Ascending aorta (tissue), 2 donors: ENCODE results near the gene E2F2. TPM values are rescaled to one million over a fixed set of nuclear protein-coding genes. Genes with fewer than 3 reads are reported as not detected.

Source experiments
- DNase-seq, 2 donors: peaks; one replicate each; pipeline ENCODE4 v3.0.0-alpha.2; 2019; ENCODE audit warnings: low spot score in 2 of 2
- H3K27ac ChIP-seq, 2 donors: fragments of 200-600 bp; sonication (generic); one replicate each; pipeline ENCODE4 v1.5.1; 2016 to 2017; ENCODE audit warnings: mild to moderate bottlenecking in 1 of 2
- H3K27me3 ChIP-seq: fragments of 200-600 bp; sonication (generic); one replicate; pipeline ENCODE4 v1.5.1; 2017
- H3K36me3 ChIP-seq, 2 donors: fragments of 200-600 bp; sonication (generic); one replicate each; pipeline ENCODE4 v1.5.1; 2016
- H3K4me1 ChIP-seq, 2 donors: fragments of 200-600 bp; sonication (generic); one replicate each; pipeline ENCODE4 v1.5.1; 2016 to 2017; ENCODE audit warnings: mild to moderate bottlenecking in 1 of 2
- H3K4me3 ChIP-seq, 2 donors: fragments of 200-600 bp; sonication (generic); one replicate each; pipeline ENCODE4 v1.5.1; 2016 to 2017; ENCODE audit warnings: mild to moderate bottlenecking in 1 of 2
- H3K9me3 ChIP-seq, 2 donors: fragments of 200-600 bp; sonication (generic); one replicate each; pipeline ENCODE4 v1.5.1; 2016
- CTCF ChIP-seq, 3 experiments: fragments of 200-600 bp in 2 of 3; fragments of 450-650 bp in 1 of 3; sonication (generic) in 2 of 3; IDR thresholded peaks; one replicate each; pipeline ENCODE4 v1.5.1; 2016 to 2019; ENCODE audit warnings: antibody characterized with exemption in 3 of 3, mild to moderate bottlenecking in 1 of 3, moderate library complexity in 1 of 3
- intact Hi-C: fragments of 100-400 bp; cut with DNase I; formaldehyde crosslinking; loops from one replicate; pipeline ENCODE4 v1.15.1; 2023
- total RNA-seq: library from RNA; depleted of rRNA; stranded (reverse); fragments of >200 nt; gene quantifications from one replicate; pipeline ENCODE4 v1.1.0, GENCODE V29; 2016

Gene E2F2
- total RNA-seq, 1 donor from 2014 or later: not detected

GRCh38 chr1:23522244-23522982 is 8.6 kb downstream of the E2F2 start:
- DNase-seq: no peak
- TF ChIP-seq CTCF (IDR thresholded peaks at IDR 0.05): no peak
- Histone ChIP-seq H3K4me1 (no peaks in the 10 kb centered on the region), H3K36me3 (no peaks in the 10 kb centered on the region), H3K9me3 (no peaks in the 10 kb centered on the region), H3K27ac (no peak overlapping the region), H3K27me3 (no peaks in the 10 kb centered on the region), H3K4me3 (no peak overlapping the region)
- intact Hi-C loops: no loop called here

GRCh38 chr1:23521588-23521987 is 9.4 kb downstream of the E2F2 start:
- no peak for TF ChIP-seq CTCF (IDR thresholded peaks at IDR 0.05)
- DNase-seq: no peak
- H3K36me3 ChIP-seq: no peaks in the 10 kb centered on the region
- H3K27me3 ChIP-seq: no peaks in the 10 kb centered on the region
- H3K4me1 ChIP-seq: no peaks in the 10 kb centered on the region
- no peak overlapping the region for H3K27ac ChIP-seq
- H3K4me3 ChIP-seq: no peak overlapping the region
- H3K9me3 ChIP-seq: no peaks in the 10 kb centered on the region
- intact Hi-C loops: no loop called here

DNA sequence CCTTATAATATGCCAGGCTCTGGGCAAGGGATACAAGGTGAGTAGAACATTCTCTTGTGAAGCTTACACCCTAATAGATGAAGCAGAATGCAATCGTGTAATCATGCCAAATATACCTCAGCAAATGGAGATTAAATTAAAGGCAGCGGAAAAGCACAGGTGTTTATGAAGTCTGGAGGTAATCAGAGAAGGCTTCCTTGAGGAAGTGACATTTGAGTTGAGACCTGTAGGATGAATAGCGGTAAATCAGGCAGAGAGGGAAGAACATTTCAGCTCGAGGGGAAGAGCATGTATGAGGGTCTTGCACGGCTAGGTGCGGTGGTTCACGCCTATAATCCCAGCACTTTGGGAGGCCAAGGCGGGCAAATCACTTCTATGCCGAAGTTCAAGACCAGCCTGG is 13.5 kb downstream of the E2F2 start:
- no peak for DNase-seq
- no peaks in the 10 kb centered on the region for H3K27me3 ChIP-seq
- TF ChIP-seq CTCF (IDR thresholded peaks at IDR 0.05): no peak
- H3K36me3 ChIP-seq: no peaks in the 10 kb centered on the region
- no peaks in the 10 kb centered on the region for H3K9me3 ChIP-seq
- H3K4me1 ChIP-seq: no peaks in the 10 kb centered on the region
- intact Hi-C loops: no loop called here
- H3K27ac ChIP-seq: no peak overlapping the region
- no peak overlapping the region for H3K4me3 ChIP-seq

GRCh38 chr1:23515905-23516304 is 15.1 kb downstream of the E2F2 start:
- DNase-seq: no peak
- no peak for TF ChIP-seq CTCF (IDR thresholded peaks at IDR 0.05)
- intact Hi-C loops: no loop called here
- H3K4me3 ChIP-seq: no peak overlapping the region
- no peak overlapping the region for H3K27ac ChIP-seq
- H3K9me3 ChIP-seq: no peaks in the 10 kb centered on the region
- H3K36me3 ChIP-seq: no peaks in the 10 kb centered on the region
- H3K27me3 ChIP-seq: no peaks in the 10 kb centered on the region
- H3K4me1 ChIP-seq: no peaks in the 10 kb centered on the region

- intact Hi-C loops: no loop called here
- H3K27ac ChIP-seq: no peak overlapping the region
- DNase-seq: no peak
- no peaks in the 10 kb centered on the region for H3K4me1 ChIP-seq
- no peaks in the 10 kb centered on the region for H3K9me3 ChIP-seq
- no peaks in the 10 kb centered on the region for H3K27me3 ChIP-seq
- H3K4me3 ChIP-seq: no peak overlapping the region
- no peaks in the 10 kb centered on the region for H3K36me3 ChIP-seq
- no peak for TF ChIP-seq CTCF (IDR thresholded peaks at IDR 0.05)
Measured at GRCh38 chr1:23514111-23514679, 16.8 kb downstream of the E2F2 start.
